CD4-positive, alpha-beta memory T cell (primary cell): ENCODE data around the gene PSMA1. TPM values are rescaled to one million over a fixed set of nuclear protein-coding genes. Genes with fewer than 3 reads are reported as not detected.

Experiments used
- CTCF ChIA-PET: fragments of 350-600 bp; sonication (Branson Sonifier 250); formaldehyde crosslinking; loops from one replicate; lab custom pipeline; 2021; ENCODE audit warnings: inconsistent platforms; ENCODE audit not compliant: partially characterized antibody; lab: Charles Lee
- POLR2A ChIA-PET: fragments of 350-600 bp; sonication (Branson Sonifier 250); formaldehyde crosslinking; loops from one replicate; lab custom pipeline; 2021; ENCODE audit not compliant: partially characterized antibody; lab: Charles Lee
- DNase-seq, 5 donors: peaks; one replicate each; pipeline versions ENCODE4 v3.0.0 to v3.0.0-alpha.2; 2020 to 2022; ENCODE audit warnings: mixed read lengths in 1 of 5
- H3K27ac ChIP-seq: one replicate; pipeline ENCODE4 v1.7.0; 2013; ENCODE audit warnings: low read depth, low read length
- H3K27me3 ChIP-seq: 2 replicates; pipeline ENCODE4 v1.7.0; 2013; ENCODE audit warnings: mild to moderate bottlenecking, low read length, moderate library complexity; ENCODE audit not compliant: insufficient read depth
- H3K36me3 ChIP-seq: 2 replicates; pipeline ENCODE4 v1.7.0; 2013; ENCODE audit warnings: mild to moderate bottlenecking, low read length, moderate library complexity; ENCODE audit not compliant: insufficient read depth
- H3K4me1 ChIP-seq: 2 replicates; pipeline ENCODE4 v1.7.0; 2013; ENCODE audit warnings: mild to moderate bottlenecking, low read length, moderate library complexity; ENCODE audit not compliant: insufficient read depth
- H3K4me3 ChIP-seq, 2 donors: one replicate each; pipeline ENCODE4 v1.7.0; 2013; ENCODE audit warnings: low read length in 2 of 2, mild to moderate bottlenecking in 1 of 2
- H3K9me3 ChIP-seq, 2 donors: one replicate each; pipeline ENCODE4 v1.7.0; 2013; ENCODE audit warnings: low read length in 2 of 2, control low read depth in 1 of 2; ENCODE audit not compliant: control insufficient read depth in 1 of 2
- H3K27ac Mint-ChIP-seq, 7 donors: one replicate each; pipeline ENCODE4 v1.8.0; 2020 to 2021; ENCODE audit warnings: mixed read lengths in 7 of 7, mild to moderate bottlenecking in 6 of 7, inconsistent platforms in 3 of 7, moderate library complexity in 3 of 7
- H3K27me3 Mint-ChIP-seq, 2 donors: one replicate each; pipeline ENCODE4 v1.8.0; 2020 to 2021; ENCODE audit warnings: mixed read lengths in 2 of 2
- H3K36me3 Mint-ChIP-seq, 2 donors: one replicate each; pipeline ENCODE4 v1.8.0; 2020 to 2021; ENCODE audit warnings: mixed read lengths in 2 of 2, inconsistent platforms in 1 of 2, mild to moderate bottlenecking in 1 of 2
- H3K4me1 Mint-ChIP-seq, 4 donors: one replicate each; pipeline ENCODE4 v1.8.0; 2020 to 2021; ENCODE audit warnings: mixed read lengths in 4 of 4, mild to moderate bottlenecking in 1 of 4
- H3K4me3 Mint-ChIP-seq, 8 donors: one replicate each; pipeline ENCODE4 v1.8.0; 2020 to 2021; ENCODE audit warnings: mixed read lengths in 8 of 8, mild to moderate bottlenecking in 7 of 8, moderate library complexity in 6 of 8, inconsistent platforms in 3 of 8
- H3K9me3 Mint-ChIP-seq, 8 donors: one replicate each; pipeline ENCODE4 v1.8.0; 2020 to 2021; ENCODE audit warnings: mixed read lengths in 8 of 8, mild to moderate bottlenecking in 5 of 8, inconsistent platforms in 3 of 8, moderate library complexity in 1 of 8
- intact Hi-C: fragments of 100-400 bp; cut with micrococcal nuclease; formaldehyde crosslinking; loops from one replicate; pipeline ENCODE4 v1.15.1; 2023
- polyA plus RNA-seq, 2 donors: library from polyadenylated mRNA; unstranded; fragments of 300-500 nt; fragmentation: Illumina TruSeq; gene quantifications; one replicate each; pipeline ENCODE4 v1.2.3, GENCODE V29; 2021
- total RNA-seq, 2 experiments: library from RNA; stranded (reverse); gene quantifications; one replicate each; pipeline ENCODE4 v1.2.3, GENCODE V29; 2021

PSMA1 gene
- total and polyA plus RNA-seq, 4 experiments from 2014 or later = 95.8 to 243 (median 131) TPM

GRCh38 chr11:14546672-14547071, 26.5 kb upstream of the PSMA1 start:
- Mint-ChIP-seq H3K27ac (peak overlapping the region in 1 of 7 donors; percentile 37), H3K36me3 (peaks cover 1 to 4% of the 10 kb centered on the region in 2 donors), H3K4me3 (no peak overlapping the region), H3K9me3 (no peaks in the 10 kb centered on the region), H3K27me3 (no peaks in the 10 kb centered on the region), H3K4me1 (peaks cover 0 to 6% (median 4%) of the 10 kb centered on the region in 4 donors)
- no peaks in the 10 kb centered on the region for H3K27me3 ChIP-seq
- ChIA-PET CTCF (interaction anchor here (5.8 kb wide), 1 partner anchor 360 kb away, joined by 40 read pairs; no protein-coding TSS in a partner anchor), POLR2A (interaction anchor here (0.9 to 2.4 kb wide), 4 partner anchors 8 to 98 kb away, joined by 3 to 12 read pairs (median 4); no protein-coding TSS in a partner anchor)
- no peak for DNase-seq
- no peaks in the 10 kb centered on the region for H3K36me3 ChIP-seq
- intact Hi-C loops = no loop called here
- no peaks in the 10 kb centered on the region for H3K9me3 ChIP-seq
- H3K4me3 ChIP-seq = no peak overlapping the region
- peaks cover 6% of the 10 kb centered on the region for H3K4me1 ChIP-seq
- H3K27ac ChIP-seq = no peak overlapping the region

GRCh38 chr11:14544611-14545010, 24.4 kb upstream of the PSMA1 start:
- Mint-ChIP-seq H3K27me3 (no peaks in the 10 kb centered on the region), H3K4me3 (no peak overlapping the region), H3K4me1 (peaks cover 0 to 12% (median 4%) of the 10 kb centered on the region in 4 donors), H3K36me3 (no peaks in the 10 kb centered on the region), H3K9me3 (no peaks in the 10 kb centered on the region), H3K27ac (no peak overlapping the region)
- POLR2A ChIA-PET = interaction anchor here (1.5 to 4.3 kb wide), 3 partner anchors 10 to 100 kb away, joined by 3 to 23 read pairs (median 5); partner anchors contain the start of gene PDE3B
- intact Hi-C loops = no loop called here
- Histone ChIP-seq H3K27me3 (no peaks in the 10 kb centered on the region), H3K4me3 (no peak overlapping the region), H3K36me3 (no peaks in the 10 kb centered on the region), H3K27ac (no peak overlapping the region), H3K9me3 (no peaks in the 10 kb centered on the region), H3K4me1 (peaks cover 6% of the 10 kb centered on the region)
- CTCF ChIA-PET = interaction anchor here (1.1 to 5.8 kb wide), 2 partner anchors 11 to 362 kb away, joined by 3 to 40 read pairs; no protein-coding TSS in a partner anchor
- no peak for DNase-seq

DNA sequence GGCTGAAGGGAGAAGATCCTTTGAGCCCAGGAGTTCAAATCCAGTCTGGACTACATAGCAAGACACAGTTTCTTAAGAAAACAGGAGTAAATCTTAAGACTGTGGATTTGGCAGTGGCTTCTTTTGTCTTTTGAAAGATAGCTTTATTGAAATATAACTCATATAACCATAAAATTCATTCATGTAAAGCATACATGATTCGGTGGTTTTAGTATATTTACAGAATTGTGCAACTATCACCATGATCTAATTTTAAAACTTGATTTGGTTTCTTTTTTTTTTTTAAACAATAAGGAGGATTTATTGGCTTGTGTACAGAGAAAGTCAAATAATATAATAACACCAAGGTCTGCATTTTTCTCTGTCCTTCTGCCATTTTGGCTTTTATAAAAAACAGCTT, 23.1 kb upstream of the PSMA1 start:
- Mint-ChIP-seq H3K27me3 (no peaks in the 10 kb centered on the region), H3K4me3 (no peak overlapping the region), H3K27ac (no peak overlapping the region), H3K9me3 (no peaks in the 10 kb centered on the region), H3K36me3 (no peaks in the 10 kb centered on the region), H3K4me1 (peaks cover 0 to 12% (median 4%) of the 10 kb centered on the region in 4 donors)
- no peaks in the 10 kb centered on the region for H3K27me3 ChIP-seq
- ChIA-PET CTCF (interaction anchor here (0.6 to 5.8 kb wide), 6 partner anchors 12 to 363 kb away, joined by 3 to 40 read pairs (median 5); partner anchors contain the start of gene PDE3B), POLR2A (interaction anchor here (4.3 kb wide), 1 partner anchor 101 kb away, joined by 23 read pairs; the partner anchor contains the start of gene PDE3B)
- no peaks in the 10 kb centered on the region for H3K36me3 ChIP-seq
- H3K27ac ChIP-seq = no peak overlapping the region
- H3K4me1 ChIP-seq = peaks cover 6% of the 10 kb centered on the region
- intact Hi-C loops = no loop called here
- DNase-seq = no peak
- H3K4me3 ChIP-seq = no peak overlapping the region
- H3K9me3 ChIP-seq = no peaks in the 10 kb centered on the region

DNA sequence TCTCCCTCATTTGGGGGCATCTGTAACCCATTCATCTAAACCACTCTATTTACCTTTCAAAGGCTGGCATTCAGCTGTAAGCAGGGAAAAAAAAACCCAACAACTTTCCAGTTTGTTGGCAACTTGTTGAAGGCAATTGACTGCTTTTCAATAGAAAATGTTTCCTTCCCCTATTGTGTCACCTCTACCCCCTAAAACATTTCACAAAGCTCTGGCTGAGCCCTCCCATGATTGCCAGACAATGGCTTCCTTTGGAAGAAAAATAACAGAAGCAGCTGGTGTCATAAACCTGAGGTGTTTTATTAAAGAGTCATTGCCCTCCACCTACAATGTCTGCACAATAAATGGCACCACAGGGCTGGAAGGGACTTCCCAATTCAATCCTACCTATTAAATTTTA, 22.1 kb upstream of the PSMA1 start:
- CTCF ChIA-PET = interaction anchor here (0.7 to 5.8 kb wide), 6 partner anchors 13 to 364 kb away, joined by 3 to 40 read pairs (median 4); no protein-coding TSS in a partner anchor
- no peak overlapping the region for H3K27ac ChIP-seq
- peak overlapping the region in 1 of 7 donors; percentile 57 for H3K27ac Mint-ChIP-seq

DNA sequence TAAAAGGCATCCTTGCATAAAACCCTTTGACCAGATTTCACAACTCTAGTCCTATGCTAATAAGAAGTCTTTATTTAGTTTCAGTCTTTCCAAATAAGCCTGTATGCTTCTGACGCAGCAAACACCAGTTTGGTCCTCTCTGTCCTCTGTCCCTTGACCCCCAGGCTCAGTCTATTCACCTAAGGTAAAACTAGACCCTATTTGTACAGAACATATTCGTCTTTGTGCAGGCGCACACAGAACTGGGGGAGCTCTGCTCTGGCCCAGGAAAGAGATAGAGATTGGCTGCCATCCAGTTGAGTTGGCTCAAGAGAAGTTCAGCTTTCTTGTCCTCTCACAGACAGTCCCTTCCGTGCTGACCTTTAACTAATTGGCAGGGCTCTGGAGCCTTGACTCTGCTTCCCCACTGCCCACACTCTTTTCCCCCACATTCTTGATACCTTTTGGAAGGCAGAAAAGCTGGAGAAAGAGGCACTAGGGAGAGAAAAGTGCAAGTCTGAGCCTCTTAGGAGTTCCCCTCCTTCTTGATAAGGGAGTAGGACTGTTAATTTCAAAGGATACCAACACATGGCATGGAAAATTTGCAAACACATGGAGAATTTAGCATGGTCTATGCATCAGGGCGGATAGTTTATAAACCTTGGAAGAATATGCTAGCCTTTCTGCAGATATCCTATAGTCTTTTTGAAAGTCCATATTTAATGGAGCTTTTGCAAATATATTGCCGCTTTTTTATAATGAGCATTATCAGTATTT, 21.2 kb upstream of the PSMA1 start:
- CTCF ChIA-PET = interaction anchor here (0.9 to 5.8 kb wide), 3 partner anchors 188 to 365 kb away, joined by 3 to 40 read pairs (median 3); no protein-coding TSS in a partner anchor
- no peak overlapping the region for H3K4me3 ChIP-seq

More for the DNA sequence above, 22.1 kb upstream of the PSMA1 start:
- H3K27me3 ChIP-seq = no peaks in the 10 kb centered on the region
- H3K4me1 Mint-ChIP-seq = peaks cover under 1 to 13% (median 5%) of the 10 kb centered on the region in 4 donors
- H3K4me1 ChIP-seq = peaks cover 10% of the 10 kb centered on the region
- POLR2A ChIA-PET = interaction anchor here (0.6 to 4.3 kb wide), 5 partner anchors 13 to 223 kb away, joined by 3 to 23 read pairs (median 3); partner anchors contain the start of gene PDE3B
- intact Hi-C loops = no loop called here
- no peaks in the 10 kb centered on the region for H3K27me3 Mint-ChIP-seq
- no peaks in the 10 kb centered on the region for H3K36me3 ChIP-seq
- no peak overlapping the region for H3K4me3 Mint-ChIP-seq
- no peaks in the 10 kb centered on the region for H3K9me3 Mint-ChIP-seq
- no peaks in the 10 kb centered on the region for H3K36me3 Mint-ChIP-seq
- no peaks in the 10 kb centered on the region for H3K9me3 ChIP-seq
- no peak for DNase-seq
- no peak overlapping the region for H3K4me3 ChIP-seq

DNA sequence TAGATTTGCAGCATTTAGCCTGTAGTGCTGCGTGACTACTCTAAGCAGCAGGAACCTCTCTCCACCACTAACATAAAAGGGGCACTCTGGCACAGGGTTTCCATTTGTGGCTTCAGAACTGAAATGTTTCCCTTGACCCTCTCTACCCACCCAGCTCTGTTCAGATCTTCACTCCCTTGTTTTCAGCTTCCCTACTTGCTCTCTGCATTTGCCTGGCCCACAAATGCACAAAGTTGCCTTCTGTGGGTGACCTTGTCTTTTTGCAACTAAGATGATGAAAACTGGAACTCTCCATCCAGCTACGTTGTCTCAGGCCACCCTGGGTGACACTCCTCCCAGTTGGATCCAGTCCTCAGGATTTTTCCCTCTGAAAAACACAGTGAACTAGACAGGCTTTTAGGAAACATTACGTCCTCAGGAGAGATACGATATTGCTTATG, 19.8 kb upstream of the PSMA1 start:
- Mint-ChIP-seq H3K27me3 (no peaks in the 10 kb centered on the region), H3K4me1 (peaks cover 4 to 20% (median 7%) of the 10 kb centered on the region in 4 donors), H3K36me3 (no peaks in the 10 kb centered on the region), H3K27ac (peak overlapping the region in 6 of 7 donors; percentile 11 to 89 (median 43)), H3K9me3 (no peaks in the 10 kb centered on the region), H3K4me3 (no peak overlapping the region)
- H3K27me3 ChIP-seq = no peaks in the 10 kb centered on the region
- no peaks in the 10 kb centered on the region for H3K9me3 ChIP-seq
- intact Hi-C loops = no loop called here
- ChIA-PET POLR2A (interaction anchor here (1.2 to 4.3 kb wide), 4 partner anchors 15 to 104 kb away, joined by 3 to 29 read pairs (median 16); partner anchors contain the start of gene PDE3B), CTCF (interaction anchor here (0.7 to 5.2 kb wide), 5 partner anchors 15 to 367 kb away, joined by 3 to 37 read pairs (median 3); partner anchors contain the start of gene PDE3B)
- no peak overlapping the region for H3K27ac ChIP-seq
- no peak overlapping the region for H3K4me3 ChIP-seq
- no peaks in the 10 kb centered on the region for H3K36me3 ChIP-seq
- DNase-seq = no peak
- peaks cover 10% of the 10 kb centered on the region for H3K4me1 ChIP-seq

More for the DNA sequence above, 21.2 kb upstream of the PSMA1 start:
- Mint-ChIP-seq H3K4me3 (no peak overlapping the region), H3K36me3 (no peaks in the 10 kb centered on the region), H3K4me1 (peaks cover 4 to 20% (median 8%) of the 10 kb centered on the region in 4 donors), H3K27ac (peak overlapping the region in 1 of 7 donors; percentile 74), H3K27me3 (no peaks in the 10 kb centered on the region), H3K9me3 (no peaks in the 10 kb centered on the region)
- Histone ChIP-seq H3K27ac (no peak overlapping the region), H3K4me1 (peaks cover 10% of the 10 kb centered on the region), H3K9me3 (no peaks in the 10 kb centered on the region), H3K36me3 (no peaks in the 10 kb centered on the region), H3K27me3 (no peaks in the 10 kb centered on the region)
- intact Hi-C loops = no loop called here
- POLR2A ChIA-PET = interaction anchor here (1.1 to 4.3 kb wide), 3 partner anchors 94 to 224 kb away, joined by 3 to 23 read pairs (median 3); partner anchors contain the start of gene PDE3B
- DNase-seq = no peak
